GM18951 (cell line): ENCODE data around the gene HPX.

ENCODE experiments used
- POLR2A ChIP-seq: IDR thresholded peaks from 4 replicates; pipeline ENCODE4 v1.6.1; 2011; ENCODE audit warnings: mild to moderate bottlenecking; ENCODE audit not compliant: insufficient read length, insufficient read depth; ENCODE audit errors: extremely low read depth
- in situ Hi-C: fragments of 300-500 bp; cut with MboI; formaldehyde crosslinking; loops from one replicate; pipeline ENCODE4 v1.12.0; 2022; ENCODE audit warnings: low sequenced_read_pairs, mixed read lengths, inconsistent platforms; ENCODE audit not compliant: unreplicated experiment

HPX gene

DNA sequence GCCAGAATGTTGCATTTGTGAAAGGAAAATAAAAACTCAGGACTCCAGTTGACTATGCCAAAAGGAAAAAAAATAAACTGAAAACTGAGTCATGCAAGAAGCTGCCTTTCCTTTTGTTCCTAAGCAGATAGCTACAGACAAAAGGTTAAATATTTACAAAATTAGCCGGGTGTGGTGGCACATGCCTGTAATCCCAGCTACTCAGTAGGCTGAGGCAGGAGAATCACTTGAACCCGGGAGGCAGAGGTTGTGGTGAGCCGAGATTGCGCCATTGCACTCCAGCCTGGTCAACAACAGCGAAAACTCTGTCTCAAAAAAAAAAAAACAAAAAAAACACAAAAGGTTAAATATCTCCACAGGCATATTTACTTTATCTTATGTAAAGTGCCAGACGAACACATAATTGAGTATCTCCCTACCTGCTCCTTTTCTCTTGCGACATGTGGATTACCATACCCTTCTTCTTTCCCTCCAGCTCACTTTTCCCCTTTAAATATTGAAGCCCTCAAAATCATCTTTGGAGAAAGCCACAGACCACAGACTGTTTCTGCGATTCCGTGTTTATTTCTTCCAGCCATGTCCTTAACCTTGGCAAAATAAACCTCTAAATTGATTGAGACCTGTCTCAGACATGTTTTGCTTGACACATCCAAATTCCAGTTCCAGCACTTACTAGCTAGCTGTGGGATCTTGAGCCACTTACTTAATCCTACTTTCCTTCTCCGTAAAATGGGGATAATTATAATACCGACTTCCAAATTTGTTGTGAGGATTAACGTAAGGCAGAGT lies 52.8 kb downstream of the HPX start:
- TF ChIP-seq POLR2A, result no peak
- in situ Hi-C loops, result no loop called here

DNA sequence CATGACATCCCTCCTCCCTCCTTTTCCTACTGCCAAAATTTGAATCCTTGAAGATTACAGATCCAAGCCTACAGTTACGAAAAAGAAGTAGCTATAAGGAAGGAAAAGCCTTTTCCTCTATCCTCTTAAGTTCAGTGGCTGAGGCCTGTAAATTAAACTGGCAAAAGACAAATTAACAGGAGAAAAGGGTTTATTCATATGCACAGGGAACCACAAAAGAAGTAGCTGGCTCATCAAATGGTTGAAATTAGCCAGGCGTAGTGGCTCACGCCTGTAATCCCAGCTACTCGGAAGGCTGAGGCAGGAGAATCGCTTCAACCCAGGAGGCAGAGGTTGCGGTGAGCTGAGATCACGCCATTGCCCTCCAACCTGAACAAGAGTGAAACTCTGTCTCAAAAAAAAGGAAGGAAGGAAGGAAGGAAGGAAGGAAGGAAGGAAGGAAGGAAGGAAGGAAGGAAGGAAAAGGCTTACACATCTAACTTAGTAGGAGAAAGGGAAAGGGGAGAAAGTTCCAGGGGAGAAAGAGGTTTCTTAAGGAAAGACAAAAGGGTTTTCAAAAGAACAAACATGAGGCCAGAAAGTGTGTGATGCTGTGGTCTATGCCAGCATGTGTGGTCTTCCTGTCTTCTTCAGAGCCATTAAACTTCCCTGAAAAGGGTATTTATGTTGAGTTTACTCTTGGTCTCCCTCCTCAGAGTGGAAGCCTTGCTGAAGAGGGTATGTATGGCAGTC lies 55.6 kb downstream of the HPX start:
- in situ Hi-C loops, result no loop called here
- no peak for TF ChIP-seq POLR2A
